H1 (cell line): ENCODE measurements around the gene MCRS1.

Experiments
- EP300 ChIP-seq, 2 experiments: IDR thresholded peaks; 1 replicate in 1 of 2; 2 replicates in 1 of 2; pipeline ENCODE4 v1.6.1; 2011 to 2012; ENCODE audit warnings: low read depth in 2 of 2, low read length in 2 of 2, mild to moderate bottlenecking in 2 of 2, borderline replicate concordance in 1 of 2, inconsistent platforms in 1 of 2, moderate library complexity in 1 of 2
- EZH2 ChIP-seq: fragments of 200-600 bp; sonication (generic); IDR thresholded peaks from 2 replicates; pipeline ENCODE4 v1.7.1; 2012; ENCODE audit warnings: low read depth, mild to moderate bottlenecking, moderate library complexity, low read length, inconsistent platforms; ENCODE audit not compliant: severe bottlenecking
- HDAC6 ChIP-seq: IDR thresholded peaks from one replicate; pipeline ENCODE4 v1.7.1; 2012; ENCODE audit warnings: low read depth, mild to moderate bottlenecking, inconsistent platforms, low read length, moderate library complexity
- POLR2AphosphoS5 ChIP-seq: IDR thresholded peaks from 2 replicates; pipeline ENCODE4 v1.6.1; 2011; ENCODE audit warnings: low read depth, low read length
- RAD21 ChIP-seq, 2 experiments: IDR thresholded peaks in 1 of 2; conservative IDR thresholded peaks in 1 of 2; 2 replicates each; pipeline ENCODE4 v1.6.1; 2011; ENCODE audit warnings: low read depth in 2 of 2, low read length in 2 of 2, improper control_type of control experiment in 1 of 2, inconsistent platforms in 1 of 2, mild to moderate bottlenecking in 1 of 2, moderate library complexity in 1 of 2
- RXRA ChIP-seq: IDR thresholded peaks from 2 replicates; pipeline ENCODE4 v1.6.1; 2011; ENCODE audit warnings: low read depth, mild to moderate bottlenecking, low read length, moderate library complexity; ENCODE audit not compliant: insufficient read depth
- SP2 ChIP-seq: IDR thresholded peaks from 2 replicates; pipeline ENCODE4 v1.6.1; 2012; ENCODE audit warnings: mild to moderate bottlenecking, low read length, inconsistent platforms
- SRF ChIP-seq: IDR thresholded peaks from 2 replicates; pipeline ENCODE4 v1.6.1; 2011; ENCODE audit warnings: mild to moderate bottlenecking, low read depth, low read length, moderate library complexity
- SUZ12 ChIP-seq: fragments of 200-600 bp; sonication (generic); IDR thresholded peaks from 2 replicates; pipeline ENCODE4 v1.6.1; 2012; ENCODE audit warnings: mild to moderate bottlenecking, inconsistent platforms, low read length, moderate library complexity, mixed read lengths
- TAF1 ChIP-seq: IDR thresholded peaks from 2 replicates; pipeline ENCODE4 v1.6.1; 2011; ENCODE audit warnings: mild to moderate bottlenecking, low read depth, low read length
- TEAD4 ChIP-seq: IDR thresholded peaks from 2 replicates; pipeline ENCODE4 v1.6.1; 2012; ENCODE audit warnings: low read depth, low read length, inconsistent platforms, mixed read lengths
- YY1 ChIP-seq: IDR thresholded peaks from 2 replicates; pipeline ENCODE4 v1.6.1; 2011; ENCODE audit warnings: low read depth, mild to moderate bottlenecking, low read length
- TF ChIP-seq, protein P1 (sequence below): IDR thresholded peaks from 2 replicates; pipeline ENCODE4 v1.6.1; 2012; ENCODE audit warnings: inconsistent platforms
- TF ChIP-seq, protein P2 (sequence below), 3 experiments: IDR thresholded peaks; 1 replicate in 2 of 3; 2 replicates in 1 of 3; pipeline versions ENCODE4 v1.5.1 to v1.6.1; 2011; ENCODE audit warnings: low read length in 3 of 3, mild to moderate bottlenecking in 3 of 3, inconsistent platforms in 2 of 3, low read depth in 1 of 3, moderate library complexity in 1 of 3; ENCODE audit not compliant: insufficient read depth in 1 of 3; ENCODE audit errors: control extremely low read depth in 1 of 3

DNA sequence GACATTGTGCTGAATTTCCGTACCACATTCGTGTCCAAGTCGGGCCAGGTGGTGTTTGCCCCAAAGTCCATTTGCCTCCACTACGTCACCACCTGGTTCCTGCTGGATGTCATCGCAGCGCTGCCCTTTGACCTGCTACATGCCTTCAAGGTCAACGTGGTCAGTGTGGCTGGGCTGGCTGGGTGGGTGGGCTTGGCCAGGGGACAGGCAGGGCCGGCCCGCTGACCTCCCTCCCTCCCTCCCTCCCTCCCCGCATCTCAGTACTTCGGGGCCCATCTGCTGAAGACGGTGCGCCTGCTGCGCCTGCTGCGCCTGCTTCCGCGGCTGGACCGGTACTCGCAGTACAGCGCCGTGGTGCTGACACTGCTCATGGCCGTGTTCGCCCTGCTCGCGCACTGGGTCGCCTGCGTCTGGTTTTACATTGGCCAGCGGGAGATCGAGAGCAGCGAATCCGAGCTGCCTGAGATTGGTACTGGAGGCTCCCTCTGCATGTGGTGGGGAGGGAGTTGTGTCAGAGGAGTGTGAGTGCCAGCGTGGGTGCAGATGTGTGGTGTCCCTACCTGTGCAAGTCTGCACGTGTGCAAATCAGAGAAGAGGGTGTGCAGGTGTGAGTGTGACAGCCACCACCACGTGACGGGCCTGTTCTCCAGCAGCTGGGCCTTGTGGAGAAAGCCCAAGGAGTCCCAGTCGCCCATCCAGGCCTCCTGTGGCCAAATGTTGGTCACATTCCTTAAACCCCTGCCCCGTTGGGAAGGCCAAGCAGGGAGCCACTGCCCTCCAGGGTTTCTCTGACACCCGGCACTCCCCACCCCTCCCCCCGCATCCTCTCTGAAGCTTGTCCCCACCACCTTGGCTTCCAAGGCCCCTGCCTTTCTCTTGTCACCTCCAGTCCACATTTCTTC, 23.8 kb downstream of the MCRS1 start:
- TF ChIP-seq, protein P1, sequence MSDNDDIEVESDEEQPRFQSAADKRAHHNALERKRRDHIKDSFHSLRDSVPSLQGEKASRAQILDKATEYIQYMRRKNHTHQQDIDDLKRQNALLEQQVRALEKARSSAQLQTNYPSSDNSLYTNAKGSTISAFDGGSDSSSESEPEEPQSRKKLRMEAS, result peak; percentile 68
- TF ChIP-seq RAD21 (IDR thresholded peaks at IDR 0.05 in 1 of 2, conservative IDR thresholded peaks at IDR 0.05 in 1 of 2; ENCODE audit: low read depth in 2 of 2, low read length in 2 of 2) (no peak), SUZ12 (no peak), HDAC6 (no peak), TEAD4 (no peak), TAF1 (no peak), EZH2 (no peak), EP300 (IDR thresholded peaks at IDR 0.05; ENCODE audit: borderline replicate concordance in 1 of 2, low read depth in 2 of 2, low read length in 2 of 2) (no peak), YY1 (peak; percentile 37; the same call in 1 of the 2 replicates), POLR2AphosphoS5 (no peak), RXRA (no peak), SP2 (no peak), SRF (no peak)
- TF ChIP-seq, protein P2, sequence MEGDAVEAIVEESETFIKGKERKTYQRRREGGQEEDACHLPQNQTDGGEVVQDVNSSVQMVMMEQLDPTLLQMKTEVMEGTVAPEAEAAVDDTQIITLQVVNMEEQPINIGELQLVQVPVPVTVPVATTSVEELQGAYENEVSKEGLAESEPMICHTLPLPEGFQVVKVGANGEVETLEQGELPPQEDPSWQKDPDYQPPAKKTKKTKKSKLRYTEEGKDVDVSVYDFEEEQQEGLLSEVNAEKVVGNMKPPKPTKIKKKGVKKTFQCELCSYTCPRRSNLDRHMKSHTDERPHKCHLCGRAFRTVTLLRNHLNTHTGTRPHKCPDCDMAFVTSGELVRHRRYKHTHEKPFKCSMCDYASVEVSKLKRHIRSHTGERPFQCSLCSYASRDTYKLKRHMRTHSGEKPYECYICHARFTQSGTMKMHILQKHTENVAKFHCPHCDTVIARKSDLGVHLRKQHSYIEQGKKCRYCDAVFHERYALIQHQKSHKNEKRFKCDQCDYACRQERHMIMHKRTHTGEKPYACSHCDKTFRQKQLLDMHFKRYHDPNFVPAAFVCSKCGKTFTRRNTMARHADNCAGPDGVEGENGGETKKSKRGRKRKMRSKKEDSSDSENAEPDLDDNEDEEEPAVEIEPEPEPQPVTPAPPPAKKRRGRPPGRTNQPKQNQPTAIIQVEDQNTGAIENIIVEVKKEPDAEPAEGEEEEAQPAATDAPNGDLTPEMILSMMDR (IDR thresholded peaks at IDR 0.05; ENCODE audit: control extremely low read depth in 1 of 3, insufficient read depth in 1 of 3, low read depth in 1 of 3, low read length in 3 of 3), result no peak
